GM23248 (cell line): Measurements from ENCODE around the gene SLU7. TPM values are rescaled to one million over a fixed set of nuclear protein-coding genes. Genes with fewer than 3 reads are reported as not detected.

Source experiments
- DNase-seq: peaks from one replicate; pipeline ENCODE4 v3.0.0-alpha.2; 2015
- H2AFZ ChIP-seq: fragments of 200-600 bp; sonication (generic); 2 replicates; pipeline ENCODE4 v1.6.1; 2016; ENCODE audit warnings: antibody characterized with exemption
- H3F3A ChIP-seq: fragments of 200-600 bp; sonication (generic); 2 replicates; pipeline ENCODE4 v1.6.1; 2016; ENCODE audit warnings: mild to moderate bottlenecking, antibody characterized with exemption, mixed run types; ENCODE audit not compliant: insufficient read depth
- H3K27ac ChIP-seq: fragments of 200-600 bp; sonication (generic); 2 replicates; pipeline ENCODE4 v1.5.1; 2016; ENCODE audit warnings: mild to moderate bottlenecking
- H3K27me3 ChIP-seq: fragments of 200-600 bp; sonication (generic); replicated peaks from 2 replicates; pipeline ENCODE4 v1.6.1; 2016; ENCODE audit warnings: mild to moderate bottlenecking; ENCODE audit not compliant: insufficient read depth
- H3K36me3 ChIP-seq: fragments of 200-600 bp; sonication (generic); 2 replicates; pipeline ENCODE4 v1.6.1; 2016; ENCODE audit warnings: low read depth, mild to moderate bottlenecking
- H3K4me1 ChIP-seq: fragments of 200-600 bp; sonication (generic); 2 replicates; pipeline ENCODE4 v1.6.1; 2016; ENCODE audit warnings: mild to moderate bottlenecking; ENCODE audit not compliant: insufficient read depth
- H3K4me2 ChIP-seq: fragments of 200-600 bp; sonication (generic); one replicate; pipeline ENCODE4 v1.6.1; 2016; ENCODE audit warnings: mild to moderate bottlenecking; ENCODE audit not compliant: unreplicated experiment
- H3K4me3 ChIP-seq: fragments of 200-600 bp; sonication (generic); 2 replicates; pipeline ENCODE4 v1.5.1; 2016; ENCODE audit warnings: mild to moderate bottlenecking
- H3K79me2 ChIP-seq: fragments of 200-600 bp; sonication (generic); 2 replicates; pipeline ENCODE4 v1.6.1; 2016; ENCODE audit warnings: mild to moderate bottlenecking; ENCODE audit not compliant: insufficient read depth
- H3K9ac ChIP-seq: fragments of 200-600 bp; sonication (generic); 2 replicates; pipeline ENCODE4 v1.6.1; 2016; ENCODE audit warnings: mild to moderate bottlenecking
- H3K9me2 ChIP-seq: fragments of 200-600 bp; sonication (generic); 2 replicates; pipeline ENCODE4 v1.6.1; 2016; ENCODE audit warnings: mixed run types, mild to moderate bottlenecking, moderate library complexity; ENCODE audit not compliant: insufficient read depth
- H3K9me3 ChIP-seq: fragments of 200-600 bp; sonication (generic); one replicate; pipeline ENCODE4 v1.6.1; 2017; ENCODE audit warnings: low read depth
- H4K20me1 ChIP-seq: fragments of 200-600 bp; sonication (generic); 2 replicates; pipeline ENCODE4 v1.6.0; 2016; ENCODE audit not compliant: insufficient read depth
- EZH2 ChIP-seq: fragments of 200-600 bp; sonication (generic); IDR thresholded peaks from 2 replicates; pipeline ENCODE4 v1.6.1; 2018; ENCODE audit warnings: antibody characterized with exemption, mild to moderate bottlenecking; ENCODE audit not compliant: insufficient read depth, poor library complexity, severe bottlenecking
- EZH2phosphoT487 ChIP-seq: fragments of 200-600 bp; sonication (generic); IDR thresholded peaks from 2 replicates; pipeline ENCODE4 v1.6.1; 2018; ENCODE audit warnings: antibody characterized with exemption, moderate library complexity, mild to moderate bottlenecking, low read depth; ENCODE audit not compliant: insufficient read depth
- WGBS, 2 experiments: methylation state at CpG; one replicate each; pipeline ENCODE4 v1.1.6; 2015 to 2017; ENCODE audit warnings: low lambda C conversion rate in 2 of 2, low coverage in 1 of 2; ENCODE audit errors: missing lambda C conversion rate in 2 of 2; 5-methylcytosine and 5-hydroxymethylcytosine counted together
- in situ Hi-C: fragments of 300-500 bp; cut with MboI; formaldehyde crosslinking; loops from 2 replicates; pipeline ENCODE4 v1.15.0; 2020
- polyA plus RNA-seq: library from polyadenylated mRNA; unstranded; fragments of >200 nt; fragmentation: Nextera tagmentation; extraction: Ambion mirVana; gene quantifications from 2 replicates; pipeline ENCODE4 v1.2.1, GENCODE V29; 2016
- total RNA-seq: library from RNA; depleted of rRNA; stranded (reverse); fragments of >200 nt; shearing (Covaris generic); gene quantifications from 2 replicates; pipeline ENCODE4 v1.2.3, GENCODE V29; 2014

Gene SLU7
- total and polyA plus RNA-seq, 2 experiments from 2014 or later: 32.1 to 54.3 TPM

- no peaks in the 10 kb centered on the region for H3K9me2 ChIP-seq
- no peaks in the 10 kb centered on the region for H3F3A ChIP-seq
- no peaks in the 10 kb centered on the region for H3K9me3 ChIP-seq
- no peaks in the 10 kb centered on the region for H3K36me3 ChIP-seq
- no peaks in the 10 kb centered on the region for H4K20me1 ChIP-seq
- H3K4me1 ChIP-seq: peaks cover 7% of the 10 kb centered on the region
- DNase-seq: no peak
- no peaks in the 10 kb centered on the region for H3K79me2 ChIP-seq
- H3K27me3 ChIP-seq: peaks cover 4% of the 10 kb centered on the region; the same call in 1 of the 2 replicates
- H2AFZ ChIP-seq: no peak overlapping the region
- no peak overlapping the region for H3K4me2 ChIP-seq
- no peak for TF ChIP-seq EZH2phosphoT487
- TF ChIP-seq EZH2: no peak
- H3K4me3 ChIP-seq: no peak overlapping the region
- no peak overlapping the region for H3K27ac ChIP-seq
- in situ Hi-C loops: no loop called here
- no peak overlapping the region for H3K9ac ChIP-seq
- 66 to 71% methylated on average over 4 of the region's 4 CpGs for WGBS, 2 experiments
These were observed 24.0 kb upstream of the SLU7 start for GRCh38 chr5:160442824-160443431.

- no peak overlapping the region for H3K4me2 ChIP-seq
- no peaks in the 10 kb centered on the region for H3K9me2 ChIP-seq
- no peaks in the 10 kb centered on the region for H3K79me2 ChIP-seq
- H3K27ac ChIP-seq: no peak overlapping the region
- H4K20me1 ChIP-seq: no peaks in the 10 kb centered on the region
- no peak for DNase-seq
- no peak overlapping the region for H3K4me3 ChIP-seq
- TF ChIP-seq EZH2phosphoT487 (no peak), EZH2 (no peak)
- 81 to 90% methylated on average over 1 of the region's 1 CpG for WGBS, 2 experiments
- in situ Hi-C loops: no loop called here
- H3F3A ChIP-seq: no peaks in the 10 kb centered on the region
- no peak overlapping the region for H2AFZ ChIP-seq
- no peaks in the 10 kb centered on the region for H3K36me3 ChIP-seq
- peaks cover 8% of the 10 kb centered on the region; the same call in 1 of the 2 replicates for H3K27me3 ChIP-seq
- peaks cover 7% of the 10 kb centered on the region for H3K4me1 ChIP-seq
- H3K9me3 ChIP-seq: no peaks in the 10 kb centered on the region
- H3K9ac ChIP-seq: no peak overlapping the region
These were observed 22.5 kb upstream of the SLU7 start for GRCh38 chr5:160441311-160441781.

DNA sequence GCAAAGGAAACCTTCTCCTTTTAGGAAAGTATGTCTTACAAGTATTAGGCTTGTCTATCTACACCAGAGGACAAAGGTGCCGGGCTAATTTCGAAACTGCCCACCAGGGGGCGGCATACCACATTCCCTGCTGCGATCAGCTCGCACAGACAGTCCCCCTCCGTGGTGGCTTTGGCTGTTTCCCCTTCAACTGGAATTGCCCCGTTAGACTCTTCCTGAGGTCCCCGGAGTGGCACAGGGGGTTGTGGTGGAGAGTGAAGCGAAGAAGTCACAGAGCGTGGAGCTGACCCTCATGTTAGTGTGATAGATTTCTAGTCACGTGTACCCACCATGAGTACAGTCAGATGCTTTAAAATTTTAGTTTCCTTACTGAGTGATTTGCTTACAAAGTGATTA is 20.3 kb upstream of the SLU7 start:
- peak; percentile 73 for DNase-seq
- peaks cover 8% of the 10 kb centered on the region; the same call in 1 of the 2 replicates for H3K27me3 ChIP-seq
- no peak overlapping the region for H3K27ac ChIP-seq
- peak overlapping the region; percentile 97 for H2AFZ ChIP-seq
- H3K9me2 ChIP-seq: no peaks in the 10 kb centered on the region
- peak overlapping the region; percentile 83 for H3K4me3 ChIP-seq
- in situ Hi-C loops: no loop called here
- no peaks in the 10 kb centered on the region for H3K9me3 ChIP-seq
- no peaks in the 10 kb centered on the region for H3K36me3 ChIP-seq
- 0 to 1% methylated on average over 11 of the region's 11 CpGs for WGBS, 2 experiments
- peaks cover 7% of the 10 kb centered on the region for H3K4me1 ChIP-seq
- peak overlapping the region; percentile 74 for H3K9ac ChIP-seq
- no peaks in the 10 kb centered on the region for H3K79me2 ChIP-seq
- no peaks in the 10 kb centered on the region for H4K20me1 ChIP-seq
- peak overlapping the region; percentile 100 for H3K4me2 ChIP-seq
- TF ChIP-seq EZH2phosphoT487: no peak
- no peak for TF ChIP-seq EZH2
- no peaks in the 10 kb centered on the region for H3F3A ChIP-seq

GRCh38 chr5:160438316-160439204 is 19.7 kb upstream of the SLU7 start:
- H3K9me3 ChIP-seq: no peaks in the 10 kb centered on the region
- 6% methylated on average over 18 of the region's 18 CpGs for WGBS, 2 experiments
- H3K9ac ChIP-seq: peak overlapping the region; percentile 74; the same call in 1 of the 2 replicates
- H3F3A ChIP-seq: no peaks in the 10 kb centered on the region
- H4K20me1 ChIP-seq: no peaks in the 10 kb centered on the region
- TF ChIP-seq EZH2phosphoT487 (no peak), EZH2 (no peak)
- no peaks in the 10 kb centered on the region for H3K79me2 ChIP-seq
- H3K4me2 ChIP-seq: peak overlapping the region; percentile 100
- peaks cover 7% of the 10 kb centered on the region for H3K4me1 ChIP-seq
- peak overlapping the region; percentile 83 for H3K4me3 ChIP-seq
- peak overlapping the region; percentile 97 for H2AFZ ChIP-seq
- in situ Hi-C loops: no loop called here
- H3K27ac ChIP-seq: no peak overlapping the region
- peaks cover 8% of the 10 kb centered on the region; the same call in 1 of the 2 replicates for H3K27me3 ChIP-seq
- DNase-seq: peak; percentile 76
- H3K9me2 ChIP-seq: no peaks in the 10 kb centered on the region
- no peaks in the 10 kb centered on the region for H3K36me3 ChIP-seq
